ENCODE measurements around the gene REXO4. TPM values are rescaled to one million over a fixed set of nuclear protein-coding genes. Genes with fewer than 3 reads are reported as not detected.
A peak's percentile ranks its signal among the peaks of the same experiment; 100 is the strongest.

Gene REXO4
- polyA plus RNA-seq, 1 donor (not counting 4 experiments of a cell fraction or from before 2014, with no cell fraction given) = 21.5 TPM

DNA sequence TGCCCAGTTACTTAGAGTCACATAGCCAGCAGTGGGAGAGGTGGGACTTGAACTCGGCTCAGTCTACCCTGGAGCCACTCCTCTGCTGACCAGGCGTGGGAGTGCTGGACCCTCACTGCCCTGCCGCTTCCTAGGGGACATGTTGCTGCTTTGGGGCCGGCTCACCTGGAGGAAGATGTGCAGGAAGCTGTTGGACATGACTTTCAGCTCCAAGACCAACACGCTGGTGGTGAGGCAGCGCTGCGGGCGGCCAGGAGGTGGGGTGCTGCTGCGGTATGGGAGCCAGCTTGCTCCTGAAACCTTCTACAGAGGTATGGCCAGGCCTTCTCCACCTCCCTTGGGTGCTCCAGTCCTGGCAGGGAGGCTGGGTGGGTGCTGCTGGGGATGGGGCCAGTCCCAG lies 38.6 kb upstream of the REXO4 start:
- dilution Hi-C loops (cut with MboI; ENCODE audit: extremely low pct_ligation_motif_present, low sequenced_read_pairs) = no loop called here
- Histone ChIP-seq H3K27me3 (ENCODE audit: control insufficient read depth, extremely low read depth, insufficient read depth, low read length) (peaks cover 7% of the 10 kb centered on the region), H3K9me3 (ENCODE audit: control insufficient read depth, low read depth, low read length) (no peaks in the 10 kb centered on the region), H4K20me1 (ENCODE audit: control insufficient read depth, extremely low read depth, insufficient read depth, low read length) (no peaks in the 10 kb centered on the region), H3K36me3 (ENCODE audit: control insufficient read depth in 2 of 2, extremely low read depth in 1 of 2, insufficient read depth in 2 of 2, low read length in 2 of 2) (no peaks in the 10 kb centered on the region), H3K4me1 (ENCODE audit: control insufficient read depth, extremely low read depth, insufficient read depth, low read length) (peaks cover 5% of the 10 kb centered on the region), H3K9me1 (ENCODE audit: control insufficient read depth, extremely low read depth, insufficient read depth, low read length) (peaks cover 4% of the 10 kb centered on the region), H3K4me3 (ENCODE audit: control insufficient read depth in 2 of 3, extremely low read depth in 1 of 3, insufficient read depth in 2 of 3, low read depth in 1 of 3, low read length in 3 of 3) (no peak overlapping the region), H3K27ac (ENCODE audit: control insufficient read depth, insufficient read depth, low read length) (no peak overlapping the region), H3K4me2 (ENCODE audit: control insufficient read depth, extremely low read depth, insufficient read depth, low read depth, low read length) (no peak overlapping the region), H2AFZ (ENCODE audit: control insufficient read depth, low read length) (no peak overlapping the region), H3K79me2 (ENCODE audit: control insufficient read depth, insufficient read depth, low read length) (no peaks in the 10 kb centered on the region), H3K9ac (ENCODE audit: control insufficient read depth, extremely low read depth, insufficient read depth, low read length) (no peak overlapping the region)
- TF ChIP-seq, protein P1, sequence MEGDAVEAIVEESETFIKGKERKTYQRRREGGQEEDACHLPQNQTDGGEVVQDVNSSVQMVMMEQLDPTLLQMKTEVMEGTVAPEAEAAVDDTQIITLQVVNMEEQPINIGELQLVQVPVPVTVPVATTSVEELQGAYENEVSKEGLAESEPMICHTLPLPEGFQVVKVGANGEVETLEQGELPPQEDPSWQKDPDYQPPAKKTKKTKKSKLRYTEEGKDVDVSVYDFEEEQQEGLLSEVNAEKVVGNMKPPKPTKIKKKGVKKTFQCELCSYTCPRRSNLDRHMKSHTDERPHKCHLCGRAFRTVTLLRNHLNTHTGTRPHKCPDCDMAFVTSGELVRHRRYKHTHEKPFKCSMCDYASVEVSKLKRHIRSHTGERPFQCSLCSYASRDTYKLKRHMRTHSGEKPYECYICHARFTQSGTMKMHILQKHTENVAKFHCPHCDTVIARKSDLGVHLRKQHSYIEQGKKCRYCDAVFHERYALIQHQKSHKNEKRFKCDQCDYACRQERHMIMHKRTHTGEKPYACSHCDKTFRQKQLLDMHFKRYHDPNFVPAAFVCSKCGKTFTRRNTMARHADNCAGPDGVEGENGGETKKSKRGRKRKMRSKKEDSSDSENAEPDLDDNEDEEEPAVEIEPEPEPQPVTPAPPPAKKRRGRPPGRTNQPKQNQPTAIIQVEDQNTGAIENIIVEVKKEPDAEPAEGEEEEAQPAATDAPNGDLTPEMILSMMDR (optimal IDR thresholded peaks at IDR 0.05 in 1 of 3, IDR thresholded peaks at IDR 0.05 in 1 of 3, conservative IDR thresholded peaks at IDR 0.05 in 1 of 3; ENCODE audit: extremely low read depth in 1 of 3, insufficient read depth in 2 of 3, low read length in 3 of 3) = peak in 1 of 3 experiments; percentile 28
- TF ChIP-seq EZH2 (IDR thresholded peaks at IDR 0.05; ENCODE audit: low read length) = no peak
- no peak for DNase-seq (ENCODE audit: low read depth, low spot score)
- no peak for FAIRE-seq

- Histone ChIP-seq H3K9me1 (ENCODE audit: control insufficient read depth, extremely low read depth, insufficient read depth, low read length) (peaks cover 2% of the 10 kb centered on the region), H3K27me3 (ENCODE audit: control insufficient read depth, extremely low read depth, insufficient read depth, low read length) (peaks cover 7% of the 10 kb centered on the region), H3K36me3 (ENCODE audit: control insufficient read depth in 2 of 2, extremely low read depth in 1 of 2, insufficient read depth in 2 of 2, low read length in 2 of 2) (no peaks in the 10 kb centered on the region), H3K4me2 (ENCODE audit: control insufficient read depth, extremely low read depth, insufficient read depth, low read depth, low read length) (no peak overlapping the region), H4K20me1 (ENCODE audit: control insufficient read depth, extremely low read depth, insufficient read depth, low read length) (no peaks in the 10 kb centered on the region), H3K79me2 (ENCODE audit: control insufficient read depth, insufficient read depth, low read length) (no peaks in the 10 kb centered on the region), H3K4me3 (ENCODE audit: control insufficient read depth in 2 of 3, extremely low read depth in 1 of 3, insufficient read depth in 2 of 3, low read depth in 1 of 3, low read length in 3 of 3) (no peak overlapping the region), H3K9me3 (ENCODE audit: control insufficient read depth, low read depth, low read length) (no peaks in the 10 kb centered on the region), H3K9ac (ENCODE audit: control insufficient read depth, extremely low read depth, insufficient read depth, low read length) (no peak overlapping the region), H2AFZ (ENCODE audit: control insufficient read depth, low read length) (no peak overlapping the region), H3K4me1 (ENCODE audit: control insufficient read depth, extremely low read depth, insufficient read depth, low read length) (peaks cover 5% of the 10 kb centered on the region), H3K27ac (ENCODE audit: control insufficient read depth, insufficient read depth, low read length) (no peak overlapping the region)
- TF ChIP-seq, protein P1 (optimal IDR thresholded peaks at IDR 0.05 in 1 of 3, IDR thresholded peaks at IDR 0.05 in 1 of 3, conservative IDR thresholded peaks at IDR 0.05 in 1 of 3; ENCODE audit: extremely low read depth in 1 of 3, insufficient read depth in 2 of 3, low read length in 3 of 3) = no peak
- TF ChIP-seq EZH2 (IDR thresholded peaks at IDR 0.05; ENCODE audit: low read length) = no peak
- dilution Hi-C loops (cut with MboI; ENCODE audit: extremely low pct_ligation_motif_present, low sequenced_read_pairs) = no loop called here
- DNase-seq (ENCODE audit: low read depth, low spot score) = no peak
- FAIRE-seq = no peak
These were observed 38.1 kb upstream of the REXO4 start for GRCh38 chr9:133455936-133456335.
